HG02852 (cell line): ENCODE results near the gene VSTM4.

Source experiments
- ATAC-seq: cut with Tn5 transposase; IDR thresholded peaks from one replicate; pipeline ENCODE4 v1.9.1; 2021; ENCODE audit warnings: mild to moderate bottlenecking, moderate library complexity; ENCODE audit not compliant: unreplicated experiment

VSTM4 gene

DNA sequence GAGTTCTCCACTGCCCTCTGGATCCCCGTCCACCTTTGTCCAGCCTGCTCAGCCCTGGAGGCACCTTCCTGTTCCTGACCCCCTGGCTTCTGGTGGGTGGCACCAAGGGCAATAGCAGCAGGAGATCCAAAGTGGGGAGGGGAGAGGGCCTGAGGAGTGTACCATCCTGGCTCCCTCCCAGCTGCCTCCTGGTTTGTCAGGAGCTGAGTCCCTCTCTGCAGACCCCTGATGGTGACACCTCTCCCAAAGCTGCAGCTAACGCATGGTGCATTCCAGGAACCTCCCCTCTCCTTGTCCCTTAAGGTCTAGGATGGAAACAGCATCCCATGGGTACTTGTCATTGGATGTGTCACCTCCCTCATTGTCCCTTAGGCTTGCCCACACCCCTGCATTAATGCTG lies 39.6 kb downstream of the VSTM4 start:
- no peak for ATAC-seq

DNA sequence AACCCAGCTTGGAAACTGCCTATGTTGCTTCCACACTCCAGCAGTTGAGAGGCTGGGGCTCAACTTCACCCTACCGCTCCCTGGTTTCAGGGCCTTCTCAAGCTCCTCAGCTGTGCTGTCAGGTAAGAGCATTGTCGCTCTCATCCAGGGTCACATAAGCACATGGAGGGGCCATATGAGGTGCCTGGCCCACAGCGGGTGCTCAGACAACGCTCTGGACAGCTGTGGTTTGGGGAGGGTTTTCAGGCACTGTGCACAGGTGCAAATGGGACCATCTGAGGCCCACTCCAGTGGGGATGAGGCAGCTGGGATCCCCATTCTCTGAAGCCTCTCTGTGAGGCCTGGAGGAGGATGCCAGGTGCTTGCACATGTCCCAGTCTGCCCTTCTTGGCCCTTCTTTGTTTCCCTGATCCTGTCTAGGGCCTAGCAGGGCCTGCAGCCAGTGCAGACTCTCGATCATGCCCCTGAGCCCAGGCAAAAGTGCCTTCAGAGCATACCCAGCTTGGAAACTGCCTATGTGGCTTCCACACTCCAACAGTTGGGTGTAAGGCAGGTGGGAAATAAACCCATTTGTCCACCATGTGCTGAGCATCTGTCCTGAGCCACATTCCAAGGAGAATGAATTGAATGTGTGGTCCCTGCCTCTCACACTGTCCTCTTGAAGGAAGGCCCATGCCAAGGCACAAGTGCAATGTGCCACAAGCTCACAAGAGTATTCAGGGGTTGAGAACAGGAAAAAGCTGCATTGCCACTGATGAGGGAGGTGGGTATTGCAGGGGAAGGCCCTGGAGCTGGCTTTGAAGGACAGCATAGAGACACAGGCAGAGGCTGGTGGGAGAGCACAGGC lies 40.3 kb downstream of the VSTM4 start:
- no peak for ATAC-seq

GRCh38 chr10:49072166-49072885 lies 43.0 kb downstream of the VSTM4 start:
- no peak for ATAC-seq

DNA sequence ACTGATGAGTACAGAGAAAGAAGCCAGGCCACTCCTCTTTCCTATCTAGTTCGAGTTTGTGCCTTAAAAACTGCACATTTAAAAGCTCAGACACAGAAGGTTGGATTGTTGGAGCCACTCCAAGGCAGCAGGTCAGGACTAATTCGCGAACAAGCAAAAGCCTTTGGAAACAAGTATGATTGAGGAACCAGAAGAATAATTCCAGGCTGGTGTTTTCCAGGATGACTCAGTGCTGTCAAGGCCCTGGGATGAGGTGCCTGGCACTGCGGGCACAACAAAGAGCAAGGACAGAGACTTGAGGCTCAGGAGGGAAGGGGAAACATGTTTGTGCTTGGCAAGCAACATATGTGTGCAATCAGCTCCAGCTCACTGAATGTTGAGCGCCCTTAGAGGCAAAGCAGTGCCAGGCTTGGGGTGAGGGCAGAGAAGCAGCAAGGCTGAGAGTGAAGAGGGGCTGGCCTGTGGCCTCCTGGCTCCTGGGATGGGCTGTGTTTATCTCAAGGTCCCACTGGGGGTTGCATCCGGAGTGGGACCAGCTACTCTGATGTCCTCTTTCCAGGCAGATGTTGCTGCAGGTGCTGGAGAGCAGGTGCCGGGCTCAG lies 44.1 kb downstream of the VSTM4 start:
- ATAC-seq: no peak

DNA sequence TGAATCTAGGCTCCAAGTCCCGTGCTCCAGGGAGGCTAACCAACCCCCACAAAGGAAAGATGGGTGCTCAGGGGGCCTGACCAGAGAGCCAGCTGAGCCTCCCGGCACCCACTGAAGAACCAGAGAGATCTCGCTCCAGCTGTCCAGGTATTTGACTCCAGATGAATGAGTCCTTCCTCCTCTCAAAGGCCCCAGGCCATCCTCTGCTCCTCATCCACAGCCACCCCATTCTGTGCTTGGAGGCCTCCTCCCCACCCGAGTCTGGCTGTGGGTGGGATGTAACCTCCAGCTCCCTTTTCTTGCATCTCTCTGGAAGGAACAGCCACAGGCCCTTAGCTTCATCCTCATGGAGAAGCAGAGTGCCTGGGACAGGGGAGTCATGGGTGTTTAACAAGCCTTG lies 44.6 kb downstream of the VSTM4 start:
- no peak for ATAC-seq

GRCh38 chr10:49068672-49069217 lies 46.6 kb downstream of the VSTM4 start:
- no peak for ATAC-seq

DNA sequence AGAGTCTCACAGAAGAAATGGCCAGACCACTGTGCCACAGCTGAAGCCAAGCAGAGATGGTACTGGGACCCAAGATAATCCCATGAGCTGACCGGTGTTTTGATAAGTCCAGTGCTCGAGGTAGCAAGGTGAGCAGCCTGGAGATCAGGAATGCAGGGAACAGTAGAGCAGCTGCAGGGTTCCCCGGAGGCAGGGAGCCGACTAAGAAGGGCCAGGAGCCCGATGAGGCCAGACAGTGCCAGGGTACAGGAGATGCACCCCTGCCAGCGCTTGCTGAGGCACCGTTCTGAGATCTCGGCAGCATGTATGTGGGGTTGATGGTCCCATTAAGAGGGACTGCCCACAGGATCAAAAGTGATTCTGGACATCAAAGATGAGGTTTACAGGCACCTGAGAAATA lies 47.1 kb downstream of the VSTM4 start:
- ATAC-seq: no peak

DNA sequence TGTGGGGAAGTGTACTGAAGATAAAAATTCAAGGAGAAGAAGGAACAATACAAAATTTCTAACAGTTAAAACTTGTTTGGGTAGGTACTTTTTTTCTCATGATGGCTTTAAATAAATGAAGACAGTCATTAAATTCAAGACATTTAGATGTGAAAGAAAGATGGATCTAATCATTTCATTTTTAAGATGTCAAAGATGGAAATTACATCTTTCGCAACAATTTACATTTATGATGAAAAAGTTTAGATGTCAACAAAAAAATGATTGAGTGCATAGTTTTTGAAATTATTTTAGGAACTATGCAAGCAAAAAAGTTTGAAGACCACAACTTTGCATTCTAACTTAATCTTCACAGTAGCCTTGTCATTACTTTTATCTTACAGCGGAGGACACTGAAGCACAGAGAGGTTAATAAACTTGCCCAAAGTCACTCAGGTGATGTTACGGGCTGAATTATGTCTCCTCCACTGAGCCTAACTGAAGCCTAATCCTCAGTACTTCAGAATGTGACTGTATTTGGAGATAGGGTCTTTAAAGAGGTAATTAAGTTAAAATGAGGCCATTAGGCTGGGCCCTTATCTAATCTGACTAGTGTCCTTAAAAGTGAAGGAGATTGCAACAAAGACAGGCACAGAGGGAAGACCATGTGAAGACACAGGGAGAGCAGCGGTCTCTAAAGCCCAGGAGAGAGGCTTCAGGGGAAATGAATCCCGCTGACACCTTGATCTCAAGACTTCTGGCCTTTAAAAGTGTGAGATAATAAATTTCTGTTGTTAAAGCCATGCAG lies 48.2 kb downstream of the VSTM4 start:
- ATAC-seq: no peak

GRCh38 chr10:49062229-49062628 lies 53.1 kb downstream of the VSTM4 start:
- ATAC-seq: no peak

DNA sequence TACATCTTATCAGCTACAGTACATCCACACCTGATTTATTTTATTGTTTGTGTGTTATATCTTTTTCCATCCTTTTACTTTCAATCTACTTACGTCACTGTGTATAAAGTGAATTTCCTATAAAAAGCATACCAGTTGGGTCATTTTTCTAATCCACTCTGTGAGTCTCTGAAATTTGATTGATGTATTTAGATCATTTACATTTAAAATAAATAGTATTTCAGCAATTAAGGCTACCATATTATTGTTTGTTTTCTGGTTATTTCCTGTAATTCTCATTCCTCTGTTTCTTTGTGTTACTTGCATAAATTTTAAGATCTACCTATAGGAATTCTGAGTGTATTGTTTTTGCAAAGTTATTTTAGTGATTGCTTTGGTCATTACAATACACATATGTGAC lies 53.7 kb downstream of the VSTM4 start:
- ATAC-seq: no peak

DNA sequence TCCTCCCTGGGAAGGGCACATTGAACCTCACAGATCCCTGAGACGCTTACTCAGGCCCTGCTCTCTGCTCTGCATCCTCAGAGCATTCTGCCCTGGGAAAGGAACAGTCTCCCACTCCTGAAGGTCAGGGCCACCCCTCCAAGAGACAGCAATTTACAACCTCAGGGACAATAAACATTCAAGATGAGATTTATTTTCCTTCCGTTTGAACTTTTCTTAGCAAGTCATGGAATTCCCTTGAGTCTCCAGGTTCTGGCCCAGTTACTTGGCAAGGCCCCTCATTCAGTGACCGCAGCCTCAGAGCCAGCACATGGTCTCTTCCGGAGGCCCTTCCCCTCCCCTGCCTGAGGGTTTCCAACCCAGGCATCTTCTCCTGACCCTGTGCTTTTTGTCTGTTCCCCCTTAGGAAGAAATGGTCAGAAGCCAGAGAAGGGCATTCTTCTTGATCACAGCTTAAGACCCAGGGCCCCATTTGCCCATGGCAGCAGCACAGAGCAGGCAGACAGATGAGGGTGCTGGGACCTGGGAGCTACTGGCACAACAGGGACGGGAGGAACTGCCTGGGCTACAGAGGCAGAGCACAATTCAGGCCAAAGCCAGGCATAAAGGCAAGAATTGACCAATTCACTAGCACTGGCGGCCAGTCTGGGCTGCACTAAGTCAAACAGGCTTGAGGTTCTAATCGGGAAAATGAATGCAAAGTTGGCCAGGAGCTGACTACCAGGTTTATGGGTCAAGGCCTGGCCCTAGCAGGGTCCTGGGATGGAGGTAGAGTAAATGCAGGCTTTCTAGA lies 56.7 kb downstream of the VSTM4 start:
- ATAC-seq: no peak

DNA sequence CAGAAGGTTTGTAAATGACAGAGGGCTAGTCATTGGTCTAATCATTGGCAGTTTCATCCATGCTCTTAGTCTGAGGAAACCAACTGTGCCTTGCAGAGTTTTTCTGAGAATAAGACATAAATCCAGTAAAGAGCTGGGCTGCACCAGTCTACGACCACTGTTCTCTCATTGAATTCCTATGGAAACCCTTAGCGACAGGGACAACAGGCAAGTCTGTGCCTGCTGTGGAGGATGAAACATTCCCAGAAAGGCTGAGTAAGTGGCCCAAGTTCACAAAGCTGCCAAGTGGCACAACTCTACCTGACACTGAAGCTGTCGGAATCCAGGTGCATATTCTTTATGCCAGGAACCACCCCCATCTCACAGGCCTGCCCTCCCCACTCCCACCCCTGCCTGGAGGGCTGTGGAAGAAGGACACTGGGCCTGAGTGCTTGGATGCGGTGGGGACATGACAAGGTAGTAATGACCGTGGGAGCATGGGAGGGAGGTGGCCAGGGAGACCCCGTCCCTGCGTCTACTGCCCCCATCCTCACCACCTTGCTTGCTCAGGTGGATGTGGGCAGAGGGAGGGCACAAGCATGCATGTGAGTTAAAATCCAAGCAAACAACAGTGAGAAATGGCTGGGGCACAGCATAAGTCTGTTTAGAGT lies 58.0 kb downstream of the VSTM4 start:
- ATAC-seq: no peak

GRCh38 chr10:49056356-49056755 lies 59.0 kb downstream of the VSTM4 start:
- no peak for ATAC-seq

GRCh38 chr10:49055221-49055849 lies 60.0 kb downstream of the VSTM4 start:
- no peak for ATAC-seq

GRCh38 chr10:49054753-49055152 lies 60.6 kb downstream of the VSTM4 start:
- ATAC-seq: no peak

GRCh38 chr10:49053998-49054692 lies 61.2 kb downstream of the VSTM4 start:
- ATAC-seq: no peak

DNA sequence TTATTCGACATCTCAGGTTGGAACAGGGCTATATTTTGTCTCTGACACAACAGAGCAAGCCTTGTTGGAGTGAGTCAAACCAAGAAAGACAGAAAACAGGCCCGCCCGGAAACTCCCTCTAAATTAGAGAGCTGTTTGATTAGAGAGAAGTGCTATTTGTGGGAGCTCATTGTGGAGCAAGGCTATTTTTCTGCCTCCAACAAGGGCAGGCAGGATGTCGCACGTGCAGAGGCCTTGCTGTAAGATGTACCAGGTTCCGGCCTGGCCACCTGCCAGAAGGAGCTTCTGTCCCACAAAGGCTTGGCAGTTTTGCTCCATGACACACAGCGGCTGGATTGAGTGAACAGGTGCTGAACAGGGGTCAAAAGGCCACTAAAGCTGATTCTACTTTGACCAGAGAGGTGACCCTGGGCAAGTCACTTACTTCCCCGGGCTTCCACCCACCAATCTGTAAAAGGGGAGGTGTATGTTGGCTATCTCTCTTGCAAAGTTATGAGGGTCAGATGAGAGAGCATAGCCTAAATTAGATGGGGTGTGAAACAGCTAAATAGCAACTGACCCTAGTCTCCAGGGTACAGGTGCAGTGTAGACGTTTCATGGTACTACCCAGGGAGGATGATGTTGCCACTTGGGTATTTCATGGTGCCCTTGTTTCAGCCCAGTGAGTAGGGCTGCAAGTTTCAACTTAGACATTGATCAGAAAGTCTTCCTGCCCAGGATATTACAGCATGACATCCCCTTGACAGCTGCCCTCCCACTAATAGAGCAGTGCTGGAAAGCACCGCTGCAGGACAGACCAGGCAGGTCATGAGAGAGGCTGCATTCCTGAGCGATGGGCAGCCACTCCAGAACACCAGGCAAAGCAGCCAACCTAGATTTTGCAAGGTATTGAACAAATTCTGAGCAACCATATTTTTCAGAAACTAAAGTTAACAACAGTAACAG lies 62.0 kb downstream of the VSTM4 start:
- ATAC-seq: peak; percentile 83
